Measurements from ENCODE around the gene GABRB3.

Gene GABRB3

DNA sequence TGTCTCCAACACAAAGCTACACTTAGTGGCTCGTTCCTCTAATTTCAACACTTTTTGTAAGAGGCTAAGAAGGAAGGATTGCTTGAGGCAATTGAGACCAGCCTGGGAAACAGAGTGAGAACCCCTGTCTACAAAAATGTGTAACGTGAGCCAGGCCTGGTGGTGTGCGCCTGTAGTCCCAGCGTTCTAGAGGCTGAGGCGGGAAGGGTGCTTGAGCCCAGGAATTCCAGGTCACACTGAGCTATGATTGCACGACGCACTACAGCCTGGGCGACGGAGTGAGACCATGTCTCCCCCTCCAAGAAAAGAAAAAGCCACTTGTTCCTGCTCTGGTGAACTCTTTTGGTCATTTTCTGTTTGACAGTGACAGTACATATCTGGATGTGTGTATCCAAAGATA is 127.9 kb downstream of the GABRB3 start:
- no peak overlapping the region for H2AK5ac ChIP-seq (ENCODE audit: low read length)
- no peak overlapping the region for H4K12ac ChIP-seq (ENCODE audit: low read depth, low read length)
- no peak overlapping the region for H4K8ac ChIP-seq (ENCODE audit: low read depth, low read length)
- WGBS (ENCODE audit: extremely low coverage, insufficient coverage, insufficient read length): no CpG with 5 or more reads among the region's 9 CpGs
- no peak overlapping the region for H2BK5ac ChIP-seq (ENCODE audit: low read depth, low read length, poor library complexity)
- H3K4me3 ChIP-seq (ENCODE audit: low read depth, low read length): no peak overlapping the region
- no peak overlapping the region for H3K23ac ChIP-seq (ENCODE audit: low read length)
- no peaks in the 10 kb centered on the region for H3K9me3 ChIP-seq (ENCODE audit: insufficient read depth, low read depth, low read length)
- H3K36me3 ChIP-seq (ENCODE audit: control insufficient read depth in 1 of 2, insufficient read depth in 2 of 2, low read length in 2 of 2): no peaks in the 10 kb centered on the region
- H3K18ac ChIP-seq (ENCODE audit: low read length): no peak overlapping the region
- H2AFZ ChIP-seq (ENCODE audit: insufficient read depth, low read length, poor library complexity): no peak overlapping the region
- no peak overlapping the region for H2BK120ac ChIP-seq (ENCODE audit: insufficient read depth, low read length, poor library complexity)
- no peak overlapping the region for H2BK12ac ChIP-seq (ENCODE audit: low read length)
- H4K91ac ChIP-seq (ENCODE audit: low read depth, low read length): no peak overlapping the region
- H3K9ac ChIP-seq (ENCODE audit: low read length): no peak overlapping the region
- peaks cover 8 to 10% of the 10 kb centered on the region in 2 experiments for H3K4me1 ChIP-seq (ENCODE audit: control insufficient read depth in 1 of 2, insufficient read depth in 2 of 2, low read length in 2 of 2)
- H3K27me3 ChIP-seq (ENCODE audit: insufficient read depth, low read length): no peaks in the 10 kb centered on the region
- H3K4ac ChIP-seq (ENCODE audit: low read depth, low read length): no peak overlapping the region
- H3K27ac ChIP-seq (ENCODE audit: low read depth, low read length): no peak overlapping the region
- H3K14ac ChIP-seq (ENCODE audit: low read length): no peak overlapping the region
- no peaks in the 10 kb centered on the region for H3K79me1 ChIP-seq (ENCODE audit: low read length)
- no peak overlapping the region for H3K4me2 ChIP-seq (ENCODE audit: low read length)
- H3K79me2 ChIP-seq (ENCODE audit: control insufficient read depth, insufficient read depth, low read length, poor library complexity): no peaks in the 10 kb centered on the region
- DNase-seq: no peak

DNA sequence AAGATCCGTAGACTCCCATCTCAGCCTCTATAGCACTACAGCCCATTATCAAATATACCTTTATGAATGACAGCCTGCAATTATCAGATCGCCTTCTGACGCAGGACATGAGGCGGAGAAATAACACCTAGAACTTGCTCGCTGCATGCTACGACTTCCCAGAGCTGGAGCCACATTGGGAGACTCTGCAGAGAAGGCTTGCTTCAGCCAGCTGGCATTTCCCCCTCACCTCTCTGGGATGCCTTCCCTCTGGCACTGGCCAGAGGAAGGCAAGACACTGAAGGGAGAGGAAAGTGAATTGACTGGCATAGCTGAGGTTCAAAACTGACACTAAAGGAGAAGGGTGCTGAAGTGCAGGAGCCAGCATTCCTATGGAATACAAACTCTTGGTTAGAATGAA is 131.7 kb downstream of the GABRB3 start:
- H3K4me2 ChIP-seq (ENCODE audit: low read length): no peak overlapping the region
- no peaks in the 10 kb centered on the region for H3K79me1 ChIP-seq (ENCODE audit: low read length)
- H2BK120ac ChIP-seq (ENCODE audit: insufficient read depth, low read length, poor library complexity): no peak overlapping the region
- no peak overlapping the region for H3K4ac ChIP-seq (ENCODE audit: low read depth, low read length)
- no peak overlapping the region for H4K12ac ChIP-seq (ENCODE audit: low read depth, low read length)
- H3K27ac ChIP-seq (ENCODE audit: low read depth, low read length): no peak overlapping the region
- no peak overlapping the region for H3K18ac ChIP-seq (ENCODE audit: low read length)
- no peak overlapping the region for H2AK5ac ChIP-seq (ENCODE audit: low read length)
- no peaks in the 10 kb centered on the region for H3K27me3 ChIP-seq (ENCODE audit: insufficient read depth, low read length)
- no peak overlapping the region for H4K91ac ChIP-seq (ENCODE audit: low read depth, low read length)
- H3K79me2 ChIP-seq (ENCODE audit: control insufficient read depth, insufficient read depth, low read length, poor library complexity): no peaks in the 10 kb centered on the region
- H3K9ac ChIP-seq (ENCODE audit: low read length): no peak overlapping the region
- H3K9me3 ChIP-seq (ENCODE audit: insufficient read depth, low read depth, low read length): no peaks in the 10 kb centered on the region
- H3K4me1 ChIP-seq (ENCODE audit: control insufficient read depth in 1 of 2, insufficient read depth in 2 of 2, low read length in 2 of 2): peaks cover 8 to 10% of the 10 kb centered on the region in 2 experiments
- H2BK12ac ChIP-seq (ENCODE audit: low read length): no peak overlapping the region
- no peak overlapping the region for H3K4me3 ChIP-seq (ENCODE audit: low read depth, low read length)
- no peak overlapping the region for H2AFZ ChIP-seq (ENCODE audit: insufficient read depth, low read length, poor library complexity)
- no peaks in the 10 kb centered on the region for H3K36me3 ChIP-seq (ENCODE audit: control insufficient read depth in 1 of 2, insufficient read depth in 2 of 2, low read length in 2 of 2)
- no peak overlapping the region for H3K23ac ChIP-seq (ENCODE audit: low read length)
- H2BK5ac ChIP-seq (ENCODE audit: low read depth, low read length, poor library complexity): no peak overlapping the region
- WGBS (ENCODE audit: extremely low coverage, insufficient coverage, insufficient read length): no CpG with 5 or more reads among the region's 6 CpGs
- DNase-seq: no peak
- no peak overlapping the region for H4K8ac ChIP-seq (ENCODE audit: low read depth, low read length)
- no peak overlapping the region for H3K14ac ChIP-seq (ENCODE audit: low read length)

DNA sequence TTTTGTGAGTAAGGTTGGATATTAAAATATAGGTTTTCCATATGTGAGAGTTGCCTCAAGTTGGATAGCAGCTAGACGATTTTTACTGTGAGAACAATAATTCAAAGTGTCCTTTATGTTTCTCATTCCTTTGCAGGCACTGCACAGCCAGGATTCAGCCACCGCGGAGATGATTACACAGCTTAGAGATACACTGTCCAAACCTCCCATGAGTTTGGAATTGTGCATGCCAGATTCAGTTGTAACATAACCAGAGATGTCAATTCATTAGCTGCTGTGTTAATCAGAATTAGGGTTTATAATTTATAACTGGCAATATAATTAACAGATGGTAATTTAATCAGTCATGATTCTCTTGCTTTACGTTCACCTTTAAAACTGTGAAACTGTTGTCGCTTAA is 132.3 kb downstream of the GABRB3 start:
- Histone ChIP-seq H3K27ac (ENCODE audit: low read depth, low read length) (no peak overlapping the region), H4K12ac (ENCODE audit: low read depth, low read length) (no peak overlapping the region), H3K36me3 (ENCODE audit: control insufficient read depth in 1 of 2, insufficient read depth in 2 of 2, low read length in 2 of 2) (no peaks in the 10 kb centered on the region), H3K9ac (ENCODE audit: low read length) (no peak overlapping the region), H2BK12ac (ENCODE audit: low read length) (no peak overlapping the region), H3K4me1 (ENCODE audit: control insufficient read depth in 1 of 2, insufficient read depth in 2 of 2, low read length in 2 of 2) (peaks cover 8 to 10% of the 10 kb centered on the region in 2 experiments), H2BK5ac (ENCODE audit: low read depth, low read length, poor library complexity) (no peak overlapping the region), H3K14ac (ENCODE audit: low read length) (no peak overlapping the region), H4K8ac (ENCODE audit: low read depth, low read length) (no peak overlapping the region), H3K4me3 (ENCODE audit: low read depth, low read length) (no peak overlapping the region), H3K27me3 (ENCODE audit: insufficient read depth, low read length) (no peaks in the 10 kb centered on the region), H3K79me1 (ENCODE audit: low read length) (no peaks in the 10 kb centered on the region), H3K4me2 (ENCODE audit: low read length) (no peak overlapping the region), H2AFZ (ENCODE audit: insufficient read depth, low read length, poor library complexity) (no peak overlapping the region), H3K23ac (ENCODE audit: low read length) (no peak overlapping the region), H3K18ac (ENCODE audit: low read length) (no peak overlapping the region), H3K79me2 (ENCODE audit: control insufficient read depth, insufficient read depth, low read length, poor library complexity) (no peaks in the 10 kb centered on the region), H3K4ac (ENCODE audit: low read depth, low read length) (no peak overlapping the region), H3K9me3 (ENCODE audit: insufficient read depth, low read depth, low read length) (no peaks in the 10 kb centered on the region), H2BK120ac (ENCODE audit: insufficient read depth, low read length, poor library complexity) (no peak overlapping the region), H4K91ac (ENCODE audit: low read depth, low read length) (no peak overlapping the region), H2AK5ac (ENCODE audit: low read length) (no peak overlapping the region)
- WGBS (ENCODE audit: extremely low coverage, insufficient coverage, insufficient read length): no CpG with 5 or more reads among the region's 5 CpGs
- no peak for DNase-seq

DNA sequence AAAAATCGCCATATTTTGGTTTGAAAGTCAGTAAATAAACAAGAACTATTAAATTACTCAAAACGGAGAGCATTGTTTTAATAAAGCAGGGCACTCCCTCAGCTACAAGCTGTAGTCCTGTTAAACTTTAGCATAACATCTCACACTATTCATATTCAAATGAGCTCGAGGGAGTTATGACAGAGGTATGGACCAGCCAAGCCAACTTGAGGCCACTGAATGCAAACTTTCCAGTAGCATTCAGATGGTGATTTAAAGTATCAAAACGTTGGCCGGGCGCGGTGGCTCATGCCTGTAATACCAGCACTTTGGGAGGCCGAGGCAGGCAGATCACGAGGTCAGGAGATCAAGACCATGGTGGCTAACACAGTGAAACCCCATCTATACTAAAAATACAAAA is 132.9 kb downstream of the GABRB3 start:
- Histone ChIP-seq H3K18ac (ENCODE audit: low read length) (no peak overlapping the region), H3K4ac (ENCODE audit: low read depth, low read length) (no peak overlapping the region), H3K4me3 (ENCODE audit: low read depth, low read length) (no peak overlapping the region), H3K79me2 (ENCODE audit: control insufficient read depth, insufficient read depth, low read length, poor library complexity) (no peaks in the 10 kb centered on the region), H2BK5ac (ENCODE audit: low read depth, low read length, poor library complexity) (no peak overlapping the region), H3K27me3 (ENCODE audit: insufficient read depth, low read length) (no peaks in the 10 kb centered on the region), H3K4me1 (ENCODE audit: control insufficient read depth in 1 of 2, insufficient read depth in 2 of 2, low read length in 2 of 2) (peaks cover 4% of the 10 kb centered on the region in 2 experiments), H4K8ac (ENCODE audit: low read depth, low read length) (no peak overlapping the region), H3K9ac (ENCODE audit: low read length) (no peak overlapping the region), H2AFZ (ENCODE audit: insufficient read depth, low read length, poor library complexity) (no peak overlapping the region), H4K12ac (ENCODE audit: low read depth, low read length) (no peak overlapping the region), H3K27ac (ENCODE audit: low read depth, low read length) (no peak overlapping the region), H3K9me3 (ENCODE audit: insufficient read depth, low read depth, low read length) (no peaks in the 10 kb centered on the region), H4K91ac (ENCODE audit: low read depth, low read length) (no peak overlapping the region), H2BK12ac (ENCODE audit: low read length) (no peak overlapping the region), H3K4me2 (ENCODE audit: low read length) (no peak overlapping the region), H2AK5ac (ENCODE audit: low read length) (no peak overlapping the region), H3K79me1 (ENCODE audit: low read length) (no peaks in the 10 kb centered on the region), H3K23ac (ENCODE audit: low read length) (no peak overlapping the region), H3K14ac (ENCODE audit: low read length) (no peak overlapping the region), H3K36me3 (ENCODE audit: control insufficient read depth in 1 of 2, insufficient read depth in 2 of 2, low read length in 2 of 2) (no peaks in the 10 kb centered on the region), H2BK120ac (ENCODE audit: insufficient read depth, low read length, poor library complexity) (no peak overlapping the region)
- no peak for DNase-seq
- no CpG with 5 or more reads among the region's 9 CpGs for WGBS (ENCODE audit: extremely low coverage, insufficient coverage, insufficient read length)

Data from trophoblast cell (in vitro differentiated cells and primary cell).